ENCODE data around the gene CD14. TPM values are rescaled to one million over a fixed set of nuclear protein-coding genes. Genes with fewer than 3 reads are reported as not detected.

The CD14 gene
- total RNA-seq, 1 experiment from 2014 or later, result 0.42 TPM

- Histone ChIP-seq H3K4me1 (ENCODE audit: control insufficient read depth in 1 of 2, insufficient read depth in 2 of 2, low read length in 2 of 2) (no peaks in the 10 kb centered on the region; a peak in 1 of 4 replicates), H3K9me2 (ENCODE audit: insufficient read depth) (no peaks in the 10 kb centered on the region), H3K36me3 (ENCODE audit: control insufficient read depth in 1 of 2, insufficient read depth in 2 of 2, low read length in 2 of 2) (no peaks in the 10 kb centered on the region), H4K20me1 (ENCODE audit: insufficient read depth) (no peaks in the 10 kb centered on the region), H3K79me2 (ENCODE audit: insufficient read depth, low read length) (no peaks in the 10 kb centered on the region), H3K9me3 (ENCODE audit: control insufficient read depth in 1 of 2, insufficient read depth in 1 of 2, low read depth in 1 of 2, low read length in 2 of 2) (no peaks in the 10 kb centered on the region), H3K27ac (ENCODE audit: low read depth, low read length) (no peak overlapping the region), H3K4me3 (replicated peaks in 1 of 2; ENCODE audit: low read depth in 1 of 2, low read length in 2 of 2) (no peak overlapping the region), H3K4me2 (ENCODE audit: low read length) (no peak overlapping the region), H3K27me3 (ENCODE audit: insufficient read depth, low read length) (no peaks in the 10 kb centered on the region), H3K9ac (ENCODE audit: low read length) (no peak overlapping the region), H2AFZ (ENCODE audit: low read depth, low read length, poor library complexity, severe bottlenecking) (no peak overlapping the region)
- ChIA-PET POLR2A (no interaction called here), CTCF (no interaction called here), RAD21 (ENCODE audit: low non-redundant PET in 1 of 2, low total read pairs in 2 of 2, uncharacterized antibody in 2 of 2, unreplicated experiment in 2 of 2) (interaction anchor here in 1 of 2 experiments (0.7 kb wide), 1 partner anchor 47 kb away, joined by 3 read pairs; no protein-coding TSS in a partner anchor)
- DNase-seq (ENCODE audit: low read depth, low spot score) (no peak), ATAC-seq (no peak)
- BruUV-seq (replicated peaks), result no TSS peak
- intact Hi-C loops (cut with micrococcal nuclease), result no loop called here
- no peak for TF ChIP-seq EZH2phosphoT487 (IDR thresholded peaks at IDR 0.05; ENCODE audit: borderline replicate concordance)
Measured at GRCh38 chr5:140587495-140587894, 45.5 kb downstream of the CD14 start.

Small RNA genes lying within 50 kb of the gene (microRNA-seq; reads per million reads assigned to microRNA genes)
- gene MIR3655 (ENCODE audit: borderline number of aligned reads), result not detected

Other genes starting within 250 kb of the CD14 start
- gene ANKHD1, start 231.3 kb downstream of the CD14 start, total RNA-seq (2021; ENCODE audit: unreplicated experiment), result 80.8 TPM
- 6.0 TPM for gene EIF4EBP3, start 85.5 kb downstream of the CD14 start, total RNA-seq (2021; ENCODE audit: unreplicated experiment)
- gene SRA1, start 75.7 kb downstream of the CD14 start, total RNA-seq (2021; ENCODE audit: unreplicated experiment), result 41.7 TPM
- gene APBB3, start 68.6 kb downstream of the CD14 start, total RNA-seq (2021; ENCODE audit: unreplicated experiment), result 28.4 TPM
- gene SLC35A4, start 68.3 kb downstream of the CD14 start, total RNA-seq (2021; ENCODE audit: unreplicated experiment), result 37.5 TPM
- gene TMCO6, start 6.3 kb upstream of the CD14 start, total RNA-seq (2021; ENCODE audit: unreplicated experiment), result 28.0 TPM
- gene NDUFA2, start 14.5 kb upstream of the CD14 start, total RNA-seq (2021; ENCODE audit: unreplicated experiment), result 68.3 TPM
- gene IK, start 14.7 kb upstream of the CD14 start, total RNA-seq (2021; ENCODE audit: unreplicated experiment), result 96.6 TPM
- gene WDR55, start 31.7 kb upstream of the CD14 start, total RNA-seq (2021; ENCODE audit: unreplicated experiment), result 37.2 TPM
- 2.3 TPM for gene DND1, start 40.4 kb upstream of the CD14 start, total RNA-seq (2021; ENCODE audit: unreplicated experiment)
- 91.1 TPM for gene HARS1, start 58.2 kb upstream of the CD14 start, total RNA-seq (2021; ENCODE audit: unreplicated experiment)
- gene HARS2, start 58.3 kb upstream of the CD14 start, total RNA-seq (2021; ENCODE audit: unreplicated experiment), result 38.8 TPM
- gene ZMAT2, start 67.3 kb upstream of the CD14 start, total RNA-seq (2021; ENCODE audit: unreplicated experiment), result 55.3 TPM
- gene PCDHA1, start 153.0 kb upstream of the CD14 start, total RNA-seq (2021; ENCODE audit: unreplicated experiment), result not detected
- gene PCDHA2, start 161.7 kb upstream of the CD14 start, total RNA-seq (2021; ENCODE audit: unreplicated experiment), result not detected
- gene PCDHA3, start 167.9 kb upstream of the CD14 start, total RNA-seq (2021; ENCODE audit: unreplicated experiment), result not detected
- not detected for gene PCDHA4, start 173.9 kb upstream of the CD14 start, total RNA-seq (2021; ENCODE audit: unreplicated experiment)
- gene PCDHA5, start 188.4 kb upstream of the CD14 start, total RNA-seq (2021; ENCODE audit: unreplicated experiment), result not detected
- not detected for gene PCDHA6, start 194.8 kb upstream of the CD14 start, total RNA-seq (2021; ENCODE audit: unreplicated experiment)
- not detected for gene PCDHA7, start 201.1 kb upstream of the CD14 start, total RNA-seq (2021; ENCODE audit: unreplicated experiment)
- not detected for gene PCDHA8, start 208.0 kb upstream of the CD14 start, total RNA-seq (2021; ENCODE audit: unreplicated experiment)
- not detected for gene PCDHA9, start 215.2 kb upstream of the CD14 start, total RNA-seq (2021; ENCODE audit: unreplicated experiment)
- gene PCDHA10, start 222.7 kb upstream of the CD14 start, total RNA-seq (2021; ENCODE audit: unreplicated experiment), result 0.05 TPM
- gene PCDHA11, start 235.8 kb upstream of the CD14 start, total RNA-seq (2021; ENCODE audit: unreplicated experiment), result 0.27 TPM
- not detected for gene PCDHA12, start 242.1 kb upstream of the CD14 start, total RNA-seq (2021; ENCODE audit: unreplicated experiment)
- not detected for gene PCDHA13, start 248.9 kb upstream of the CD14 start, total RNA-seq (2021; ENCODE audit: unreplicated experiment)